Nephron (organoid): ENCODE measurements around the gene ATRNL1.
"Not testable (repeated sequence)": the region's sequence is repeated elsewhere in the genome, so short reads cannot be mapped to it uniquely, and the experiment has no call there.

Experiments used
- H3K27ac Mint-ChIP-seq, 3 experiments: 2 replicates each; pipeline ENCODE4 v1.8.0; 2020; ENCODE audit warnings: mixed read lengths in 3 of 3, mild to moderate bottlenecking in 2 of 3, moderate library complexity in 1 of 3
- H3K27me3 Mint-ChIP-seq: 2 replicates; pipeline ENCODE4 v1.8.0; 2021; ENCODE audit warnings: low read depth, mild to moderate bottlenecking, moderate library complexity, mixed read lengths
- H3K36me3 Mint-ChIP-seq: 2 replicates; pipeline ENCODE4 v1.8.0; 2020; ENCODE audit warnings: low read depth, mixed read lengths
- H3K4me1 Mint-ChIP-seq: 2 replicates; pipeline ENCODE4 v1.8.0; 2020; ENCODE audit warnings: mixed read lengths
- H3K4me3 Mint-ChIP-seq, 3 experiments: 2 replicates each; pipeline ENCODE4 v1.8.0; 2020; ENCODE audit warnings: mild to moderate bottlenecking in 3 of 3, mixed read lengths in 3 of 3, moderate library complexity in 2 of 3
- H3K9me3 Mint-ChIP-seq: 2 replicates; pipeline ENCODE4 v1.8.0; 2020; ENCODE audit warnings: mixed read lengths
- TF ChIP-seq, protein P1 (sequence below), 3 experiments: fragments of 200-600 bp; sonication (generic); IDR thresholded peaks; one replicate each; pipeline ENCODE4 v1.5.0; 2021; ENCODE audit warnings: antibody characterized with exemption in 3 of 3; ENCODE audit not compliant: unreplicated experiment in 3 of 3

ATRNL1 gene

DNA sequence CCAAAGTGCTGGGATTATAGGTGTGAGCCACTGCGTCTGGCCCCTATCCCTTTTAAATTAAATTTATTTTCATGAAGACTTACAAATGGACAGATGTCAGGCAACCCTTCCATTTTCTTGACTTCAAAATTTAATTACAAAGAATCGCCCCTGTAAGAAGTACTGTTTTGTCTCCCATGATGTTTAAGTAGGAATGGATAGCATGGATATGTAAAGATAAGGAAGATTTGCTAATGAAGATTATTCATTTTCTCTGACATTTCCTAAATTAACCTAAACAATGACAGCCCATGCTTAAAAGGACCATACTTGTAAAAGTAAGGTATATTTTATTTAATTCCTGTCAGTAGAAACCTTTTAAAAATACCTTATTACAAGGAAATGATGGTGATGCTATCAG, 627.0 kb downstream of the ATRNL1 start:
- no peaks in the 10 kb centered on the region for H3K9me3 Mint-ChIP-seq
- no peaks in the 10 kb centered on the region for H3K27me3 Mint-ChIP-seq
- H3K4me1 Mint-ChIP-seq = no peaks in the 10 kb centered on the region
- no peaks in the 10 kb centered on the region for H3K36me3 Mint-ChIP-seq
- TF ChIP-seq, protein P1, sequence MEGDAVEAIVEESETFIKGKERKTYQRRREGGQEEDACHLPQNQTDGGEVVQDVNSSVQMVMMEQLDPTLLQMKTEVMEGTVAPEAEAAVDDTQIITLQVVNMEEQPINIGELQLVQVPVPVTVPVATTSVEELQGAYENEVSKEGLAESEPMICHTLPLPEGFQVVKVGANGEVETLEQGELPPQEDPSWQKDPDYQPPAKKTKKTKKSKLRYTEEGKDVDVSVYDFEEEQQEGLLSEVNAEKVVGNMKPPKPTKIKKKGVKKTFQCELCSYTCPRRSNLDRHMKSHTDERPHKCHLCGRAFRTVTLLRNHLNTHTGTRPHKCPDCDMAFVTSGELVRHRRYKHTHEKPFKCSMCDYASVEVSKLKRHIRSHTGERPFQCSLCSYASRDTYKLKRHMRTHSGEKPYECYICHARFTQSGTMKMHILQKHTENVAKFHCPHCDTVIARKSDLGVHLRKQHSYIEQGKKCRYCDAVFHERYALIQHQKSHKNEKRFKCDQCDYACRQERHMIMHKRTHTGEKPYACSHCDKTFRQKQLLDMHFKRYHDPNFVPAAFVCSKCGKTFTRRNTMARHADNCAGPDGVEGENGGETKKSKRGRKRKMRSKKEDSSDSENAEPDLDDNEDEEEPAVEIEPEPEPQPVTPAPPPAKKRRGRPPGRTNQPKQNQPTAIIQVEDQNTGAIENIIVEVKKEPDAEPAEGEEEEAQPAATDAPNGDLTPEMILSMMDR (IDR thresholded peaks at IDR 0.05; ENCODE audit: unreplicated experiment in 3 of 3) = no peak
- no peak overlapping the region for H3K27ac Mint-ChIP-seq
- no peak overlapping the region for H3K4me3 Mint-ChIP-seq

DNA sequence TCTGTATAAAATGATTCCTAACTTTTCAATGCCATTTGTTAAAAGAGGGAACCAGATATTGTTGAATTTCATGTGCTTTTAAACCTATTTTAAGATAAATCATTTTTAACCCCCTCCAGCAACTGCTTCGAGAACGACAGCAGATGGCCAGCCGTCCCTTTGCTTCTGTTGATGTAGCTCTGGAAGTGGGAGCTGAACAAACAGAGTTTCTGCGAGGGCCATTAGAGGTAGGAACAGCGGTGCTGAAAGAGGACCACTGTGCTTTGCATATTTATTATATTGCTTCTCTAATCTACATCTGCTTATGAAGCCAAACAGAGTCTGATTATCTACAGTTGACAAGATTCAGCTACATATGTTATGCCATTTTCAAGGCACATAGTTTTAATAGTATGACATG, 634.0 kb downstream of the ATRNL1 start:
- H3K27ac Mint-ChIP-seq = no peak overlapping the region
- H3K4me3 Mint-ChIP-seq = no peak overlapping the region
- no peaks in the 10 kb centered on the region for H3K9me3 Mint-ChIP-seq
- TF ChIP-seq, protein P1 (IDR thresholded peaks at IDR 0.05; ENCODE audit: unreplicated experiment in 3 of 3) = no peak
- H3K27me3 Mint-ChIP-seq = no peaks in the 10 kb centered on the region
- H3K36me3 Mint-ChIP-seq = no peaks in the 10 kb centered on the region
- no peaks in the 10 kb centered on the region for H3K4me1 Mint-ChIP-seq

DNA sequence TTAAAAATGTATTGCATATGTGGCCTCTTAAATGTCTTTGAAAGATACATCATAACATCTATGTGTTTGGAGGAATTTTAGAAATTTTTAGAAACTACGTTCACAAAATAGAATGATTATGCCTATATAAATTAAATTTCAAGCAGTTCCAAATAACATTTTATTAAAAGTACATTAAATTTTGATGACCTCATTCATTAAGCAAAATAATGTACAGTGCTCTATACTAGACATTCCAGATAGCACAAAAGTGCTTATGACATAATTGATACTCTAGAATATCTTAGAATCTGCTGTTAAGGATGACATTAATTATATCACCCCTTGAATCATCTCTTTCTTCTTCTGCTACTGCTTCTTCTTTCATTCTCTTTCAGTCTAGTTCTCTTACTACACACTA, 650.9 kb downstream of the ATRNL1 start:
- H3K4me1 Mint-ChIP-seq = no peaks in the 10 kb centered on the region
- H3K27ac Mint-ChIP-seq = no peak overlapping the region
- no peaks in the 10 kb centered on the region for H3K27me3 Mint-ChIP-seq
- no peaks in the 10 kb centered on the region for H3K36me3 Mint-ChIP-seq
- TF ChIP-seq, protein P1 (IDR thresholded peaks at IDR 0.05; ENCODE audit: unreplicated experiment in 3 of 3) = no peak
- H3K4me3 Mint-ChIP-seq = no peak overlapping the region
- no peaks in the 10 kb centered on the region for H3K9me3 Mint-ChIP-seq

DNA sequence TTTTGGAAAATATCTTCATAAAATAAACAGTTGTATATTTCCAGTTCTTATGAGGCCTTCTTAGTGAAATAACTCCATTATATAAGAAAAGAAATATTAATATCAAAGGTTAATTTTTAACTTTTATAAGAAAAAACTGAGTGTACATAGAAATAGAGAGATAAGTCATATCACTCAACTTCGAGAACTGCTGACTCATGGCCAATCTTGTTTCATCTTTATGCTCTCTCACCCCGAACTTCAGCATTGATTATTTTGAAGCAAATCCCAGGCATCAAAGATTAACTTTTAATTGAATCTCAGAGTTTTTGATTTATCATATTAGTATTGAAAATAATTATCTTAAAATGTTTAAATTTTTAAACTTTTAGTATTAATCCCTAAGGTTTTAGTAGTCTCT, 652.8 kb downstream of the ATRNL1 start:
- H3K36me3 Mint-ChIP-seq = peaks cover 3% of the 10 kb centered on the region
- H3K4me3 Mint-ChIP-seq = no peak overlapping the region
- no peaks in the 10 kb centered on the region for H3K4me1 Mint-ChIP-seq
- no peaks in the 10 kb centered on the region for H3K27me3 Mint-ChIP-seq
- peaks cover 3% of the 10 kb centered on the region for H3K9me3 Mint-ChIP-seq
- H3K27ac Mint-ChIP-seq = no peak overlapping the region
- TF ChIP-seq, protein P1 (IDR thresholded peaks at IDR 0.05; ENCODE audit: unreplicated experiment in 3 of 3) = no peak

DNA sequence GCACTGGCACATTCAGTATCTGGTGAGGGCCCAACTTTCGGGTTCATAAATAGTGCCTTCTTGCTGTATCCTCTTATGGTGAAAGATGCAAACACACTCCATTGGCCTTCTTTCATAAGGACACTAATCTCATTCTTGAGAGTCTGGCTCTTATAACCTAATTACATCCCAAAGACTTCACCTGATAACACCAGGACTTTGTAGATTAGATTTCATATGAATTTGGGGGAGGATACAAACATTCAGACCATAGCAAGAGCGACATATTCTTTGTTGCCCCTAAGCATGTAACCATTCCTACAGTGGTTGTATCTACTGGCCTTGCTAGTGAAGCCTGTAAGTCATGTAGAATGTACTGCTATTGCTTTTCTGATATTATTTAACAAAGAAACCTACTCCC, 654.6 kb downstream of the ATRNL1 start:
- Mint-ChIP-seq H3K9me3 (peaks cover 3% of the 10 kb centered on the region), H3K27me3 (no peaks in the 10 kb centered on the region), H3K4me1 (no peaks in the 10 kb centered on the region)

DNA sequence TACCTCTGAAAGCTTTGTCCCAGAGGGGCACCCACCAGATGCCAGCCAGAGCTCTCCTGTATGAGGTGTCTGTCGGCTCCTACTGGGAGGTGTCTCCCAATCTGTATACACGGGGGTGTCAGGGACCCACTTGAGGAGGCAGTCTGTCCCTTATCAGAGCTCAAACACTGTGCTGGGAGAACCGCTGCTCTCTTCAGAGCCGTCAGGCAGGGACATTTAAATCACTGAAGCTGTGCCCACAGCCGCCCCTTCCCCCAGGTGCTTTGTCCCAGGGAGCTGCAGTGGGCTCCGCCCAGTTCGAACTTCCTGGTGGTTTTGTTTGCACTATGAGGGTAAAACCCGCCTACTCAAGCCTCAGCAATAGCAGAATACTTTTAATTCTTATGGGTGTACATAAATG, 665.3 kb downstream of the ATRNL1 start:
- H3K27me3 Mint-ChIP-seq, H3K27ac Mint-ChIP-seq, H3K4me1 Mint-ChIP-seq, H3K36me3 Mint-ChIP-seq, H3K4me3 Mint-ChIP-seq: not testable (repeated sequence)
- peaks cover 27% of the 10 kb centered on the region for H3K9me3 Mint-ChIP-seq

More for the DNA sequence above, 654.6 kb downstream of the ATRNL1 start:
- TF ChIP-seq, protein P1 (IDR thresholded peaks at IDR 0.05; ENCODE audit: unreplicated experiment in 3 of 3) = no peak
- Mint-ChIP-seq H3K27ac (no peak overlapping the region), H3K36me3 (peaks cover 6% of the 10 kb centered on the region), H3K4me3 (no peak overlapping the region)
